ENCODE measurements around the gene NLRX1. TPM values are rescaled to one million over a fixed set of nuclear protein-coding genes. Genes with fewer than 3 reads are reported as not detected.

NLRX1 gene
- polyA plus RNA-seq, 1 of the 3 experiments (the other 2 are of a cell fraction), result 13.7 TPM

GRCh38 chr11:119160151-119160550 lies 8.4 kb upstream of the NLRX1 start:
- Histone ChIP-seq H2AFZ (ENCODE audit: low read depth) (no peak overlapping the region), H3F3A (replicated peaks; ENCODE audit: insufficient read depth) (no peaks in the 10 kb centered on the region), H3K27ac (ENCODE audit: low read depth in 2 of 2, low read length in 1 of 2) (no peak overlapping the region), H3K79me2 (ENCODE audit: insufficient read depth) (no peaks in the 10 kb centered on the region), H3K27me3 (ENCODE audit: insufficient read depth) (no peaks in the 10 kb centered on the region), H3K9ac (no peak overlapping the region), H3K4me1 (ENCODE audit: control insufficient read depth in 1 of 2, insufficient read depth in 2 of 2, low read depth in 1 of 2, low read length in 1 of 2) (peaks cover 0 to 7% of the 10 kb centered on the region in 2 experiments; a peak in 1 of 4 replicates), H4K20me1 (ENCODE audit: insufficient read depth) (no peaks in the 10 kb centered on the region), H3K4me3 (ENCODE audit: low read depth in 2 of 2, low read length in 1 of 2) (no peak overlapping the region), H3K9me3 (no peaks in the 10 kb centered on the region), H3K9me2 (no peaks in the 10 kb centered on the region), H3K4me2 (no peak overlapping the region), H3K36me3 (replicated peaks in 1 of 2; ENCODE audit: control insufficient read depth in 1 of 2, insufficient read depth in 2 of 2, low read length in 1 of 2) (no peaks in the 10 kb centered on the region)
- POLR2A ChIA-PET, result interaction anchor here (0.9 kb wide), 1 partner anchor 9 kb away, joined by 3 read pairs; the partner anchor contains the start of gene NLRX1
- no peak for DNase-seq
- 100% methylated on average over 2 of the region's 9 CpGs for WGBS (ENCODE audit: low lambda C conversion rate)
- no peak for TF ChIP-seq ELF1 (IDR thresholded peaks at IDR 0.05)
- no peak for TF ChIP-seq YY1 (IDR thresholded peaks at IDR 0.05; ENCODE audit: low read depth)
- TF ChIP-seq NFIC (IDR thresholded peaks at IDR 0.05; ENCODE audit: borderline replicate concordance), result no peak
- no peak for TF ChIP-seq GATA2 (CRISPR knock-in tag; IDR thresholded peaks at IDR 0.05)
- TF ChIP-seq USF1 (IDR thresholded peaks at IDR 0.05; ENCODE audit: borderline replicate concordance, low read depth), result no peak
- TF ChIP-seq RCOR1 (IDR thresholded peaks at IDR 0.05; ENCODE audit: low read length), result no peak
- TF ChIP-seq POLR2AphosphoS5 (IDR thresholded peaks at IDR 0.05; ENCODE audit: low read depth, low read length), result no peak
- no peak for TF ChIP-seq MXI1 (IDR thresholded peaks at IDR 0.05; ENCODE audit: low read depth, low read length)
- no peak for TF ChIP-seq JUND (IDR thresholded peaks at IDR 0.05)
- no peak for TF ChIP-seq SMC3 (IDR thresholded peaks at IDR 0.05; ENCODE audit: low read depth, low read length)
- no peak for TF ChIP-seq MEF2A (IDR thresholded peaks at IDR 0.05; ENCODE audit: borderline replicate concordance, low read depth)
- no peak for TF ChIP-seq NRF1 (IDR thresholded peaks at IDR 0.05; ENCODE audit: low read depth, low read length)
- no peak for TF ChIP-seq PBX3 (IDR thresholded peaks at IDR 0.05)
- no peak for TF ChIP-seq IRF3 (IDR thresholded peaks at IDR 0.05; ENCODE audit: low read depth, low read length)
- no peak for TF ChIP-seq USF2 (IDR thresholded peaks at IDR 0.05; ENCODE audit: borderline replicate concordance, low read depth, low read length)
- TF ChIP-seq TEAD4 (IDR thresholded peaks at IDR 0.05; ENCODE audit: borderline replicate concordance, insufficient read depth), result no peak
- no peak for TF ChIP-seq REST (IDR thresholded peaks at IDR 0.05; ENCODE audit: low read depth, low read length)
- TF ChIP-seq EP300 (IDR thresholded peaks at IDR 0.05; ENCODE audit: borderline replicate concordance in 1 of 2, low read depth in 1 of 2, low read length in 1 of 2), result no peak
- TF ChIP-seq RAD21 (IDR thresholded peaks at IDR 0.05; ENCODE audit: low read length), result no peak
- CTCF ChIA-PET, result interaction anchor here (0.7 to 1.7 kb wide), 7 partner anchors 9 to 196 kb away, joined by 3 to 9 read pairs (median 4); partner anchors contain the start of genes ABCG4 and NLRX1
